Fibroblast of lung (primary cell): Measurements from ENCODE around the gene CTDSP1. TPM values are rescaled to one million over a fixed set of nuclear protein-coding genes. Genes with fewer than 3 reads are reported as not detected.
A peak's percentile ranks its signal among the peaks of the same experiment; 100 is the strongest.

Source experiments
- DNase-seq, 2 donors: peaks; one replicate each; pipeline versions ENCODE4 v3.0.0 to v3.0.0-alpha.2; 2010; ENCODE audit warnings: low read depth in 2 of 2
- H2AFZ ChIP-seq: 2 replicates; pipeline ENCODE4 v1.5.1; 2012; ENCODE audit warnings: low read length, control low read depth, inconsistent platforms
- H3K27ac ChIP-seq: 2 replicates; pipeline ENCODE4 v1.5.1; 2011; ENCODE audit warnings: low read length, control low read depth; ENCODE audit not compliant: insufficient read depth
- H3K27me3 ChIP-seq: 2 replicates; pipeline ENCODE4 v1.5.1; 2011; ENCODE audit warnings: mild to moderate bottlenecking, low read length; ENCODE audit not compliant: control insufficient read depth, insufficient read depth
- H3K36me3 ChIP-seq: 2 replicates; pipeline ENCODE4 v1.5.1; 2011; ENCODE audit warnings: low read length; ENCODE audit not compliant: control insufficient read depth, insufficient read depth
- H3K4me1 ChIP-seq: 2 replicates; pipeline ENCODE4 v1.5.1; 2011; ENCODE audit warnings: low read length; ENCODE audit not compliant: control insufficient read depth, insufficient read depth; ENCODE audit errors: extremely low read depth
- H3K4me2 ChIP-seq: 2 replicates; pipeline ENCODE4 v1.5.1; 2011; ENCODE audit warnings: low read length, control low read depth; ENCODE audit not compliant: insufficient read depth; ENCODE audit errors: extremely low read depth
- H3K4me3 ChIP-seq, 4 experiments: fragments of 200-600 bp in 1 of 4; sonication (generic) in 1 of 4; replicated peaks in 1 of 4; 2 replicates each; pipeline ENCODE4 v1.5.1; 2011 to 2016; ENCODE audit warnings: low read length in 4 of 4, low read depth in 3 of 4, mild to moderate bottlenecking in 3 of 4, control low read depth in 2 of 4, inconsistent platforms in 1 of 4, mixed read lengths in 1 of 4; ENCODE audit not compliant: insufficient read depth in 1 of 4; ENCODE audit errors: control extremely low read depth in 1 of 4
- H3K79me2 ChIP-seq: 2 replicates; pipeline ENCODE4 v1.5.1; 2012; ENCODE audit warnings: mild to moderate bottlenecking, low read length, inconsistent platforms; ENCODE audit not compliant: control insufficient read depth, insufficient read depth
- H3K9ac ChIP-seq: 2 replicates; pipeline ENCODE4 v1.5.1; 2011; ENCODE audit warnings: mild to moderate bottlenecking, low read length, control low read depth; ENCODE audit not compliant: insufficient read depth
- H3K9me3 ChIP-seq: 2 replicates; pipeline ENCODE4 v1.5.1; 2012; ENCODE audit warnings: low read depth, low read length; ENCODE audit not compliant: control insufficient read depth, insufficient read depth
- H4K20me1 ChIP-seq: 2 replicates; pipeline ENCODE4 v1.5.1; 2011; ENCODE audit warnings: low read length; ENCODE audit not compliant: control insufficient read depth, insufficient read depth; ENCODE audit errors: extremely low read depth
- CTCF ChIP-seq, 2 donors: IDR thresholded peaks in 1 of 2; conservative IDR thresholded peaks in 1 of 2; 1 replicate in 1 of 2; 2 replicates in 1 of 2; pipeline ENCODE4 v1.5.1; 2011 to 2012; ENCODE audit warnings: low read length in 2 of 2, control low read depth in 1 of 2, inconsistent platforms in 1 of 2, low read depth in 1 of 2, mild to moderate bottlenecking in 1 of 2
- EZH2 ChIP-seq: IDR thresholded peaks from 2 replicates; pipeline ENCODE4 v1.5.1; 2012; ENCODE audit warnings: low read length, control low read depth, mild to moderate bottlenecking; ENCODE audit errors: missing control alignments
- polyA plus RNA-seq, 2 donors: library from polyadenylated mRNA; depleted of rRNA in 1 of 2; stranded (reverse) in 1 of 2; unstranded in 1 of 2; fragments of >200 nt; gene quantifications; 2 replicates each; pipeline ENCODE4 v1.2.1, GENCODE V29; 2011 to 2012; ENCODE audit warnings: missing spikeins in 1 of 2
- total RNA-seq: library from RNA; depleted of rRNA; stranded (reverse); fragments of >200 nt; gene quantifications from 2 replicates; pipeline ENCODE4 v1.2.1, GENCODE V29; 2014

CTDSP1 gene
- total and polyA plus RNA-seq, 2 donors (not counting 1 experiment from before 2014, with no cell fraction given), result 45.4 to 69.6 TPM

GRCh38 chr2:218368621-218369153, 31.0 kb upstream of the CTDSP1 start:
- Histone ChIP-seq H2AFZ (peak overlapping the region; percentile 34), H3K4me3 (no peak overlapping the region), H3K27me3 (no peaks in the 10 kb centered on the region), H4K20me1 (no peaks in the 10 kb centered on the region), H3K4me2 (no peak overlapping the region), H3K4me1 (no peaks in the 10 kb centered on the region), H3K79me2 (no peaks in the 10 kb centered on the region), H3K9ac (no peak overlapping the region), H3K36me3 (no peaks in the 10 kb centered on the region), H3K27ac (no peak overlapping the region), H3K9me3 (no peaks in the 10 kb centered on the region)
- peak; percentile 15 to 54 for DNase-seq
- TF ChIP-seq EZH2 (no peak), CTCF (conservative IDR thresholded peaks at IDR 0.05 in 1 of 2, IDR thresholded peaks at IDR 0.05 in 1 of 2; ENCODE audit: low read depth in 1 of 2, low read length in 2 of 2) (no peak)

- peak in 1 of 2 donors; percentile 15 for DNase-seq
- TF ChIP-seq CTCF (conservative IDR thresholded peaks at IDR 0.05 in 1 of 2, IDR thresholded peaks at IDR 0.05 in 1 of 2; ENCODE audit: low read depth in 1 of 2, low read length in 2 of 2), result no peak
- TF ChIP-seq EZH2, result no peak
These were observed 30.3 kb upstream of the CTDSP1 start for GRCh38 chr2:218369330-218369729.

GRCh38 chr2:218370410-218371063, 29.1 kb upstream of the CTDSP1 start:
- Histone ChIP-seq H4K20me1 (no peaks in the 10 kb centered on the region), H3K4me3 (no peak overlapping the region), H3K79me2 (no peaks in the 10 kb centered on the region), H3K36me3 (no peaks in the 10 kb centered on the region), H3K27ac (no peak overlapping the region), H3K9ac (no peak overlapping the region), H3K27me3 (no peaks in the 10 kb centered on the region), H3K9me3 (no peaks in the 10 kb centered on the region), H3K4me1 (peaks cover 2% of the 10 kb centered on the region), H2AFZ (no peak overlapping the region), H3K4me2 (no peak overlapping the region)
- peak in 1 of 2 donors; percentile 83 for DNase-seq
- TF ChIP-seq CTCF (conservative IDR thresholded peaks at IDR 0.05 in 1 of 2, IDR thresholded peaks at IDR 0.05 in 1 of 2; ENCODE audit: low read depth in 1 of 2, low read length in 2 of 2), result no peak
- TF ChIP-seq EZH2, result no peak

More at GRCh38 chr2:218369330-218369729, 30.3 kb upstream of the CTDSP1 start:
- no peak overlapping the region for H3K9ac ChIP-seq
- no peaks in the 10 kb centered on the region for H3K27me3 ChIP-seq
- no peaks in the 10 kb centered on the region for H3K9me3 ChIP-seq
- no peak overlapping the region for H3K4me3 ChIP-seq
- H3K27ac ChIP-seq, result no peak overlapping the region
- H3K4me2 ChIP-seq, result no peak overlapping the region
- no peaks in the 10 kb centered on the region for H3K79me2 ChIP-seq
- H2AFZ ChIP-seq, result no peak overlapping the region
- H4K20me1 ChIP-seq, result no peaks in the 10 kb centered on the region
- H3K36me3 ChIP-seq, result no peaks in the 10 kb centered on the region
- H3K4me1 ChIP-seq, result no peaks in the 10 kb centered on the region
